Measurements from ENCODE around the gene SNED1.

Gene SNED1

GRCh38 chr2:241048149-241048948, 49.9 kb downstream of the SNED1 start:
- no peak for DNase-seq (ENCODE audit: low read depth in 3 of 3)

- no peak for DNase-seq (ENCODE audit: low read depth in 3 of 3)
Measured at GRCh38 chr2:241048949-241049343, 50.5 kb downstream of the SNED1 start.

GRCh38 chr2:241049739-241050623, 51.6 kb downstream of the SNED1 start:
- no peak for DNase-seq (ENCODE audit: low read depth in 3 of 3)

GRCh38 chr2:241050624-241051577, 52.5 kb downstream of the SNED1 start:
- no peak for DNase-seq (ENCODE audit: low read depth in 3 of 3)

GRCh38 chr2:241051578-241052487, 53.4 kb downstream of the SNED1 start:
- no peak for DNase-seq (ENCODE audit: low read depth in 3 of 3)

GRCh38 chr2:241052677-241053360, 54.4 kb downstream of the SNED1 start:
- no peak for DNase-seq (ENCODE audit: low read depth in 3 of 3)

- DNase-seq (ENCODE audit: low read depth in 3 of 3): no peak
Measured at GRCh38 chr2:241053576-241054251, 55.3 kb downstream of the SNED1 start.

GRCh38 chr2:241061275-241061674, 62.9 kb downstream of the SNED1 start:
- no peak for DNase-seq (ENCODE audit: low read depth in 3 of 3)

GRCh38 chr2:241062389-241063092, 64.1 kb downstream of the SNED1 start:
- no peak for DNase-seq (ENCODE audit: low read depth in 3 of 3)

GRCh38 chr2:241063093-241063551, 64.7 kb downstream of the SNED1 start:
- DNase-seq (ENCODE audit: low read depth in 3 of 3): no peak

GRCh38 chr2:241063587-241063986, 65.2 kb downstream of the SNED1 start:
- DNase-seq (ENCODE audit: low read depth in 3 of 3): no peak

GRCh38 chr2:241064008-241064801, 65.8 kb downstream of the SNED1 start:
- DNase-seq (ENCODE audit: low read depth in 3 of 3): peak in 1 of 3 experiments; percentile 10

- DNase-seq (ENCODE audit: low read depth in 3 of 3): no peak
Measured at GRCh38 chr2:241064802-241065354, 66.5 kb downstream of the SNED1 start.

GRCh38 chr2:241065355-241065803, 67.0 kb downstream of the SNED1 start:
- no peak for DNase-seq (ENCODE audit: low read depth in 3 of 3)

GRCh38 chr2:241066171-241066892, 67.9 kb downstream of the SNED1 start:
- no peak for DNase-seq (ENCODE audit: low read depth in 3 of 3)

GRCh38 chr2:241066893-241067341, 68.5 kb downstream of the SNED1 start:
- no peak for DNase-seq (ENCODE audit: low read depth in 3 of 3)

All from stimulated activated CD4-positive, alpha-beta T cell treated with anti-CD3 and anti-CD28 coated beads, TNF-alpha, amount 100 ng/mL, for 4 hours (primary cell).